NCI-H146 treated with DMSO at 0.1 percent for 48 hours (cell line): ENCODE data around the gene TCEA3.

Experiments used
- DNase-seq: peaks from one replicate; lab custom pipeline; 2025; ENCODE audit not compliant: unreplicated experiment; lab: John Stamatoyannopoulos, UW

The TCEA3 gene

DNA sequence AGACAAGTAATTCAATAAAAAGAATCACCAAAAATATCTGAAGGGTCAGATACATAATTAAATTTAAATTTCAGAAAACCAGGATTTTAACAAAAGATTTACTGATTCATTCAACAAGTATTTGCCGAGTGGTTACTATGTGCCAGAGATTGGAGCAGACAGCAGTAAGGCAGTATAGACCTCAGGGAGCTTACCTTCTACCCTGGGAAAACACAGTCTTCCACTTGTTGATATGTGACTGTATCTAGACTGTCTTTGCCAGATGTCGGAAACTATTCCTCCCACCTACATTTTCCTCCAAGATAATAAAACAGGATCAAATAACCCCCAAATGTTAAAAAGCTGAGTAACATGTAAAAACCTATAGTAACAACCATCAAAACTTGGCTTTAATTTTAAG, 86.7 kb downstream of the TCEA3 start:
- DNase-seq, result no peak

DNA sequence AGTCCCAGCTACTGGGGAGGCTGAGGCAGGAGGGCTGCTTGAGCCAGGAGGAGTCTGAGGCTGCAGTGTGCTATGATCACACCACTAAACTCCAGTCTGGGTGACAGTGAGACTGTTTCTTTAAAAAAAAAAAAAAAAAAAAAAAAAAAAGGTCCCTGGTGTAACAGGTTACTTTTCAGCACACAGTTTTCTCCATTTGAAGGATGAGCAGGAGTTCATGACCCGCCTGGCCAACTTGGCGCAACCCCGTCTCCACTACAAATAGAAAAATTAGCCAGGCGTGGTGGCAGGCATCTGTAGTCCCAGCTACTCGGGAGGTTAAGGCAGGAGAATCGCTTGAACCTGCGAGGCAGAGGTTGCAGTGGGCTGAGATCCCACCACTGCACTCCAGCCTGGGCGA, 92.8 kb downstream of the TCEA3 start:
- DNase-seq, result no peak
